HCT116 (cell line): ENCODE data around the gene HDHD2.
A peak's percentile ranks its signal among the peaks of the same experiment; 100 is the strongest.

Experiments used
- CTCF ChIP-seq, 3 experiments: fragments of 200-600 bp in 1 of 3; sonication (generic) in 1 of 3; IDR thresholded peaks in 2 of 3; conservative IDR thresholded peaks in 1 of 3; 2 replicates each; pipeline ENCODE4 v1.5.1; 2012 to 2017; ENCODE audit warnings: low read depth in 2 of 3, low read length in 2 of 3, antibody characterized with exemption in 1 of 3, borderline replicate concordance in 1 of 3, control low read depth in 1 of 3, mild to moderate bottlenecking in 1 of 3, mixed read lengths in 1 of 3, mixed run types in 1 of 3, moderate library complexity in 1 of 3; ENCODE audit not compliant: insufficient read depth in 1 of 3
- EZH2 ChIP-seq: fragments of 200-600 bp; sonication (generic); IDR thresholded peaks from 2 replicates; pipeline ENCODE4 v1.6.1; 2017; ENCODE audit warnings: antibody characterized with exemption, mixed run types
- POLR2AphosphoS5 ChIP-seq: IDR thresholded peaks from 2 replicates; pipeline ENCODE4 v1.6.1; 2011; ENCODE audit warnings: mild to moderate bottlenecking, low read depth, low read length, moderate library complexity
- SP1 ChIP-seq: IDR thresholded peaks from 2 replicates; pipeline ENCODE4 v1.6.1; 2012; ENCODE audit warnings: low read depth
- YY1 ChIP-seq: IDR thresholded peaks from 2 replicates; pipeline ENCODE4 v1.6.1; 2011; ENCODE audit warnings: low read length, low read depth, moderate library complexity, mild to moderate bottlenecking; ENCODE audit not compliant: insufficient replicate concordance; ENCODE audit errors: extremely low read depth
- ZNF274 ChIP-seq: fragments of 200-500 bp; sonication (Bioruptor generic); IDR thresholded peaks from 2 replicates; pipeline ENCODE4 v1.6.1; 2014; ENCODE audit warnings: mild to moderate bottlenecking, low read depth, low read length, inconsistent platforms

- TF ChIP-seq ZNF274, result no peak
- TF ChIP-seq CTCF (IDR thresholded peaks at IDR 0.05 in 2 of 3, conservative IDR thresholded peaks at IDR 0.05 in 1 of 3; ENCODE audit: borderline replicate concordance in 1 of 3, insufficient read depth in 1 of 3, low read depth in 2 of 3, low read length in 2 of 3), result no peak
- peak; percentile 93 for TF ChIP-seq POLR2AphosphoS5
- peak; percentile 3; the same call in 1 of the 2 replicates for TF ChIP-seq SP1
- no peak for TF ChIP-seq EZH2
- peak; percentile 52 for TF ChIP-seq YY1
Observed at GRCh38 chr18:47150029-47150823, at the start of gene HDHD2.
